HepG2 (cell line): ENCODE results near the gene CHRNB1. TPM values are rescaled to one million over a fixed set of nuclear protein-coding genes. Genes with fewer than 3 reads are reported as not detected.

Experiments used
- ASH2L ChIP-seq: fragments of 300-600, 200-600 bp; sonication (generic); IDR thresholded peaks from 2 replicates; pipeline ENCODE4 v1.7.0; 2017; ENCODE audit warnings: low read depth, mild to moderate bottlenecking, moderate library complexity, mixed read lengths, low read length; ENCODE audit not compliant: insufficient read length
- ATF2 ChIP-seq: sonication (generic); formaldehyde crosslinking; IDR thresholded peaks from 2 replicates; pipeline ENCODE4 v1.4.0; 2020; ENCODE audit warnings: missing genetic modification reagents
- BRD4 ChIP-seq: sonication (generic); formaldehyde crosslinking; IDR thresholded peaks from 2 replicates; pipeline ENCODE4 v1.4.0; 2020; ENCODE audit warnings: missing genetic modification reagents
- CREB1 ChIP-seq, 2 experiments: fragments of 450-650 bp in 1 of 2; IDR thresholded peaks; 2 replicates each; pipeline ENCODE4 v1.6.1; 2016 to 2017; ENCODE audit warnings: control low read depth in 1 of 2, mild to moderate bottlenecking in 1 of 2, missing compliant biosample characterization in 1 of 2, missing genetic modification characterization in 1 of 2
- CREM ChIP-seq, 2 experiments: sonication (generic) in 1 of 2; formaldehyde crosslinking in 1 of 2; IDR thresholded peaks; 2 replicates each; pipeline versions ENCODE4 v1.4.0 to v1.6.1; 2016 to 2020; ENCODE audit warnings: antibody characterized with exemption in 1 of 2, mild to moderate bottlenecking in 1 of 2, missing genetic modification reagents in 1 of 2
- ELF4 ChIP-seq: sonication (generic); formaldehyde crosslinking; IDR thresholded peaks from 2 replicates; pipeline ENCODE4 v1.5.0; 2020; ENCODE audit warnings: missing genetic modification reagents, mild to moderate bottlenecking, moderate library complexity, borderline replicate concordance
- GABPA ChIP-seq, 2 experiments: IDR thresholded peaks; 2 replicates each; pipeline ENCODE4 v1.6.1; 2011 to 2016; ENCODE audit warnings: low read depth in 2 of 2, low read length in 1 of 2, missing biosample characterization in 1 of 2, missing genetic modification characterization in 1 of 2
- ISX ChIP-seq: sonication (generic); formaldehyde crosslinking; conservative IDR thresholded peaks from 2 replicates; pipeline ENCODE4 v1.5.0; 2020; ENCODE audit warnings: missing genetic modification reagents
- MAFK ChIP-seq, 2 experiments: IDR thresholded peaks in 1 of 2; conservative IDR thresholded peaks in 1 of 2; 2 replicates each; pipeline ENCODE4 v1.6.1; 2011; ENCODE audit warnings: improper control_type of control experiment in 2 of 2, low read length in 2 of 2
- MLXIP ChIP-seq: sonication (generic); formaldehyde crosslinking; IDR thresholded peaks from 2 replicates; pipeline ENCODE4 v1.9.0; 2021; ENCODE audit warnings: missing genetic modification reagents, borderline replicate concordance
- PRPF4 ChIP-seq: fragments of 200-400 bp; formaldehyde crosslinking; IDR thresholded peaks from 2 replicates; pipeline ENCODE4 v1.6.1; 2016; ENCODE audit warnings: low read length, low read depth; ENCODE audit not compliant: poor library complexity, severe bottlenecking
- SIN3B ChIP-seq: fragments of 150-350 bp; IDR thresholded peaks from 2 replicates; pipeline ENCODE4 v1.6.1; 2014; ENCODE audit warnings: low read length
- SP1 ChIP-seq, 2 experiments: fragments of 450-650 bp in 1 of 2; sonication (generic) in 1 of 2; formaldehyde crosslinking in 1 of 2; IDR thresholded peaks; 2 replicates each; pipeline versions ENCODE4 v1.4.0 to v1.6.1; 2016 to 2020; ENCODE audit warnings: missing genetic modification reagents in 1 of 2
- THAP11 ChIP-seq: IDR thresholded peaks from 2 replicates; pipeline ENCODE4 v1.6.1; 2016; ENCODE audit warnings: missing biosample characterization, missing genetic modification reagents
- ZEB1 ChIP-seq: IDR thresholded peaks from 2 replicates; pipeline ENCODE4 v1.6.1; 2012; ENCODE audit warnings: mild to moderate bottlenecking, low read depth, inconsistent platforms; ENCODE audit not compliant: insufficient replicate concordance
- ZNF331 ChIP-seq: sonication (generic); formaldehyde crosslinking; IDR thresholded peaks from 2 replicates; pipeline ENCODE4 v1.4.0; 2020; ENCODE audit warnings: missing genetic modification reagents
- ZNF572 ChIP-seq: sonication (generic); formaldehyde crosslinking; IDR thresholded peaks from 2 replicates; pipeline ENCODE4 v1.5.1; 2020; ENCODE audit warnings: mild to moderate bottlenecking, missing genetic modification reagents
- ZNF607 ChIP-seq: sonication (generic); formaldehyde crosslinking; IDR thresholded peaks from 2 replicates; pipeline ENCODE4 v1.5.1; 2020; ENCODE audit warnings: missing genetic modification reagents, mild to moderate bottlenecking, borderline replicate concordance
- polyA plus RNA-seq, 8 experiments: library from polyadenylated mRNA; depleted of rRNA in 3 of 8; stranded (reverse) in 7 of 8; unstranded in 1 of 8; fragments of >200 nt; fragmentation: Illumina TruSeq in 4 of 8; extraction: Trizol in 4 of 8; gene quantifications; 2 replicates each; pipeline versions ENCODE4 v1.2.1 to v1.2.3, GENCODE V29; 2011 to 2016; ENCODE audit warnings: low read depth in 4 of 8, missing spikeins in 1 of 8, mixed read lengths in 1 of 8; ENCODE audit not compliant: insufficient read depth in 1 of 8
- total RNA-seq, 5 experiments: library from RNA; depleted of rRNA; stranded (reverse); fragments of >200 nt; fragmentation: Illumina TruSeq; extraction: Trizol; gene quantifications; 2 replicates each; pipeline ENCODE4 v1.2.3, GENCODE V29; 2016; ENCODE audit warnings: low read depth in 1 of 5
- TF ChIP-seq, protein P1 (sequence below): IDR thresholded peaks from 2 replicates; pipeline ENCODE4 v1.6.1; 2012; ENCODE audit warnings: inconsistent platforms

Gene CHRNB1
- total and polyA plus RNA-seq, 2 of the 13 experiments (the other 11 are each of a cell fraction or from before 2014, with no cell fraction given), result 5.4 to 33.7 TPM

- TF ChIP-seq ATF2 (0 out of 2 replicates have a peak, but pooled peaks have one; percentile 14), CREB1 (IDR thresholded peaks at IDR 0.05) (peak; percentile 70), CREB1 (CRISPR knock-in tag; IDR thresholded peaks at IDR 0.05) (peak; percentile 80), ZNF331 (CRISPR knock-in tag) (0 out of 2 replicates have a peak, but pooled peaks have one; percentile 27), PRPF4 (no peak), ASH2L (peak; percentile 52), GABPA (IDR thresholded peaks at IDR 0.05; ENCODE audit: low read depth, low read length) (no peak), GABPA (CRISPR knock-in tag; IDR thresholded peaks at IDR 0.05; ENCODE audit: low read depth) (peak; percentile 42), ZEB1 (no peak), ZNF572 (CRISPR knock-in tag) (0 out of 2 replicates have a peak, but pooled peaks have one; percentile 52), THAP11 (CRISPR knock-in tag) (peak; percentile 75), ISX (CRISPR knock-in tag) (peak; percentile 77; the same call in 1 of the 2 replicates), SIN3B (peak; percentile 80), ELF4 (CRISPR knock-in tag) (peak; percentile 77; the same call in 1 of the 2 replicates), BRD4 (CRISPR knock-in tag) (peak; percentile 51; the same call in 1 of the 2 replicates), MLXIP (CRISPR knock-in tag) (peak; percentile 35; the same call in 1 of the 2 replicates), MAFK (conservative IDR thresholded peaks at IDR 0.05 in 1 of 2, IDR thresholded peaks at IDR 0.05 in 1 of 2; ENCODE audit: low read length in 2 of 2) (no peak), SP1 (IDR thresholded peaks at IDR 0.05) (no peak), SP1 (CRISPR knock-in tag; IDR thresholded peaks at IDR 0.05) (peak; percentile 70), CREM (IDR thresholded peaks at IDR 0.05) (peak; percentile 45; the same call in 1 of the 2 replicates), CREM (CRISPR knock-in tag; IDR thresholded peaks at IDR 0.05) (no peak), ZNF607 (peak; percentile 81; the same call in 1 of the 2 replicates)
- TF ChIP-seq, protein P1, sequence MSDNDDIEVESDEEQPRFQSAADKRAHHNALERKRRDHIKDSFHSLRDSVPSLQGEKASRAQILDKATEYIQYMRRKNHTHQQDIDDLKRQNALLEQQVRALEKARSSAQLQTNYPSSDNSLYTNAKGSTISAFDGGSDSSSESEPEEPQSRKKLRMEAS, result peak; percentile 22; the same call in 1 of the 2 replicates
These were observed 40.7 kb upstream of the CHRNB1 start, which contains the start of gene TMEM256 (continued) for GRCh38 chr17:7403977-7404736.
